Testis (tissue), 3 donors: Measurements from ENCODE around the gene FBLN2. TPM values are rescaled to one million over a fixed set of nuclear protein-coding genes. Genes with fewer than 3 reads are reported as not detected.

ENCODE experiments used
- DNase-seq: peaks from one replicate; pipeline ENCODE4 v3.0.0-alpha.2; 2019
- H3K27ac ChIP-seq, 2 donors: fragments of 200-600 bp; sonication (generic); one replicate each; pipeline ENCODE4 v1.5.1; 2019
- H3K27me3 ChIP-seq: fragments of 200-600 bp; sonication (generic); one replicate; pipeline ENCODE4 v1.5.1; 2019
- H3K36me3 ChIP-seq: fragments of 200-600 bp; sonication (generic); one replicate; pipeline ENCODE4 v1.5.1; 2017; ENCODE audit warnings: low read depth; ENCODE audit errors: missing control alignments
- H3K4me1 ChIP-seq: fragments of 200-600 bp; sonication (generic); one replicate; pipeline ENCODE4 v1.5.1; 2019
- H3K4me3 ChIP-seq, 2 donors: fragments of 200-600 bp; sonication (generic); one replicate each; pipeline ENCODE4 v1.5.1; 2017 to 2019
- H3K9me3 ChIP-seq: fragments of 200-600 bp; sonication (generic); one replicate; pipeline ENCODE4 v1.5.1; 2017
- POLR2A ChIP-seq: fragments of 450-650 bp; IDR thresholded peaks from one replicate; pipeline ENCODE4 v1.6.1; 2017; ENCODE audit warnings: antibody characterized with exemption, mild to moderate bottlenecking, moderate library complexity
- WGBS, 2 donors: methylation state at CpG; one replicate each; pipeline ENCODE4 v1.1.5; 2018; 5-methylcytosine and 5-hydroxymethylcytosine counted together
- intact Hi-C: fragments of 100-400 bp; cut with DNase I; formaldehyde crosslinking; loops from one replicate; pipeline ENCODE4 v1.15.1; 2023; ENCODE audit warnings: low total_unique reads
- polyA plus RNA-seq: library from polyadenylated mRNA; stranded (reverse); fragments of 350-450 nt; fragmentation: Illumina TruSeq; extraction: RNeasy Lipid Tissue Mini Kit (QIAGEN cat#74804); gene quantifications from one replicate; pipeline ENCODE4 v1.2.3, GENCODE V29; 2014; ENCODE audit warnings: low read depth, low replicate concordance; ENCODE audit not compliant: insufficient read depth
- total RNA-seq, 2 donors: library from RNA; depleted of rRNA; stranded (reverse); fragments of >200 nt; gene quantifications; one replicate each; pipeline ENCODE4 v1.2.3, GENCODE V29; 2016
- TF ChIP-seq, protein P1 (sequence below), 3 experiments: fragments of 450-650 bp in 2 of 3; fragments of 200-600 bp in 1 of 3; sonication (generic) in 1 of 3; IDR thresholded peaks; one replicate each; pipeline ENCODE4 v1.5.1; 2016 to 2019; ENCODE audit warnings: antibody characterized with exemption in 3 of 3, mild to moderate bottlenecking in 2 of 3, moderate library complexity in 1 of 3

The FBLN2 gene
- total and polyA plus RNA-seq, 3 donors from 2014 or later: 172 to 334 (median 248) TPM

DNA sequence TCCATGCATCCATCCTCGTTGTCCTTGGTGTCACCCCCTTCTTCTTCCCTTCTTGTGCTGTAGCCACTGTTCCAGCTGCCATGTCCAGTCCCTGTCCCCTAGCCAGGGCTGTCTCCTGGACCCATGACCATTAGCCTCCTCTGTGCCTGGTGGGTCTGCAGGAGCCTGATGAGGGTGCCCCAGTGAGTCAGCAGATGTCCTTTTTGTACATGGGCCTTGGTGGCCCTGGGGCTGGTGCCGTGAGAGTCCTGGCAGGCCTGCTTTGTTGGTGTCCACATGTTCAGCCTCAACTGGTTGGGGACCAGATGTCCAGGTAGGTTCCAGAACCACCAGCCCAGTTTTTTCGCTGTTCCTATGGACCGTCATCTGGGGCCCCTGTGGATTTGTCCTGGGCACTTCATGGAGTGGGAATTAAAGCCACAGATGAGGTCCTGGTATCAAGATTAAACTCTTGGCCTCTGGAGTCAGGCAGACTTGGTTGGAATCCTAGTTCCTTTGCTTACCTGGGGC, 66.1 kb downstream of the FBLN2 start:
- WGBS, 2 donors: 94 to 98% methylated on average over 4 of the region's 4 CpGs
- no peak overlapping the region for H3K27ac ChIP-seq
- no peak for TF ChIP-seq POLR2A
- TF ChIP-seq, protein P1, sequence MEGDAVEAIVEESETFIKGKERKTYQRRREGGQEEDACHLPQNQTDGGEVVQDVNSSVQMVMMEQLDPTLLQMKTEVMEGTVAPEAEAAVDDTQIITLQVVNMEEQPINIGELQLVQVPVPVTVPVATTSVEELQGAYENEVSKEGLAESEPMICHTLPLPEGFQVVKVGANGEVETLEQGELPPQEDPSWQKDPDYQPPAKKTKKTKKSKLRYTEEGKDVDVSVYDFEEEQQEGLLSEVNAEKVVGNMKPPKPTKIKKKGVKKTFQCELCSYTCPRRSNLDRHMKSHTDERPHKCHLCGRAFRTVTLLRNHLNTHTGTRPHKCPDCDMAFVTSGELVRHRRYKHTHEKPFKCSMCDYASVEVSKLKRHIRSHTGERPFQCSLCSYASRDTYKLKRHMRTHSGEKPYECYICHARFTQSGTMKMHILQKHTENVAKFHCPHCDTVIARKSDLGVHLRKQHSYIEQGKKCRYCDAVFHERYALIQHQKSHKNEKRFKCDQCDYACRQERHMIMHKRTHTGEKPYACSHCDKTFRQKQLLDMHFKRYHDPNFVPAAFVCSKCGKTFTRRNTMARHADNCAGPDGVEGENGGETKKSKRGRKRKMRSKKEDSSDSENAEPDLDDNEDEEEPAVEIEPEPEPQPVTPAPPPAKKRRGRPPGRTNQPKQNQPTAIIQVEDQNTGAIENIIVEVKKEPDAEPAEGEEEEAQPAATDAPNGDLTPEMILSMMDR (IDR thresholded peaks at IDR 0.05): no peak
- intact Hi-C loops: no loop called here
- H3K9me3 ChIP-seq: no peaks in the 10 kb centered on the region
- no peaks in the 10 kb centered on the region for H3K36me3 ChIP-seq
- no peak overlapping the region for H3K4me3 ChIP-seq
- DNase-seq: no peak
- peaks cover 8% of the 10 kb centered on the region for H3K4me1 ChIP-seq
- H3K27me3 ChIP-seq: no peaks in the 10 kb centered on the region

DNA sequence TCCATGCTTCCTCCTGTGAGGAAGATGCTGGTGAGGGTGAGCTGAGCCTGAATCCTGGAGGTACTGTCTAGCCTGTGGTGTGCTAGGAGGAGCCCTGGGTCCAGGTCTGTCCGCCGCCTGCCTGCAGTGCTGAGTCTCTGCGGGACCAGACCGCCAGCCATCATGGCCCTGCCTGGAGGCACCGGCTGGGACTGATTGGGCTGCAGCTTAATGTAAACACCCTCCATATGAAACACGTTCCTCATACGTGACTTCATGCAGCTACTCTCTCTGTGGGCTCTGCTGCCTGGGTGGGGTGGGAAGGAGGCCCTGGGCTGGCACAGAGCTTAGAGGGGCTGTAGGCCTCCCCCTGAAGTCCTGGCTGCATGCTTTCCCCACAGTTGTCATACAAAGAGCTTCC, 67.4 kb downstream of the FBLN2 start:
- DNase-seq: no peak
- intact Hi-C loops: no loop called here
- Histone ChIP-seq H3K4me1 (no peaks in the 10 kb centered on the region), H3K27ac (no peak overlapping the region), H3K4me3 (no peak overlapping the region), H3K36me3 (no peaks in the 10 kb centered on the region), H3K27me3 (no peaks in the 10 kb centered on the region), H3K9me3 (no peaks in the 10 kb centered on the region)
- WGBS, 2 donors: 87 to 100% methylated on average over 2 to 7 of the region's 7 CpGs
- no peak for TF ChIP-seq POLR2A
- TF ChIP-seq, protein P1 (IDR thresholded peaks at IDR 0.05): no peak

DNA sequence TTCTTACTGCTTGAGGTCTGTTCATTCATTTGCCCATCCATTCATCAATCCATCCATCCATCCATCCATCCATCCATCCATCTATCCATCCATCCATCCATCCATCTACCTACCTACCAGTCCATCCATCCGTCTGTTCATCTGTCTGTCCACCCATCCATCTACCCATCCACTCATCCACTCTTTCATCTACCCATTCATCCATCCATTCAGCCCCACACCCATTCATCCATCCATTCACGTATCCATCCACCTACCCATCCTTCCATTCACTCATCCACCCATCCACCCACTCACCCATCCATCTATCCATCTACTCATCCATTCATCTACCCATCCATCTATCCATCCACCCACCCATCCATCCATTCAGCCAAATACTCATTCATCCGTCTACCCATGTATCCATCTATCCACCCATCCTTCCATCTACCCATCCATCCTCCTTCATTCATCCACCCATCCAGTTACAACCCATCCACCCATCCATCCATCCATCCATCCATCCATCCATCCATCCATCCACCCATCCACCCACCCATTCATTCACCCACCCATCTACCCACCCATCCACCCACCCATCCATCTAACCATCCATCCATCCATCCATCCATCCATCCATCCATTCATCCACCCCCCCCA, 68.3 kb downstream of the FBLN2 start:
- Histone ChIP-seq H3K36me3 (no peaks in the 10 kb centered on the region), H3K4me3 (no peak overlapping the region), H3K27ac (no peak overlapping the region), H3K4me1 (peaks cover 4% of the 10 kb centered on the region), H3K9me3 (no peaks in the 10 kb centered on the region), H3K27me3 (no peaks in the 10 kb centered on the region)
- 93% methylated on average over 3 of the region's 3 CpGs for WGBS, 2 donors
- no peak for DNase-seq
- TF ChIP-seq POLR2A: no peak
- TF ChIP-seq, protein P1 (IDR thresholded peaks at IDR 0.05): no peak
- intact Hi-C loops: no loop called here

DNA sequence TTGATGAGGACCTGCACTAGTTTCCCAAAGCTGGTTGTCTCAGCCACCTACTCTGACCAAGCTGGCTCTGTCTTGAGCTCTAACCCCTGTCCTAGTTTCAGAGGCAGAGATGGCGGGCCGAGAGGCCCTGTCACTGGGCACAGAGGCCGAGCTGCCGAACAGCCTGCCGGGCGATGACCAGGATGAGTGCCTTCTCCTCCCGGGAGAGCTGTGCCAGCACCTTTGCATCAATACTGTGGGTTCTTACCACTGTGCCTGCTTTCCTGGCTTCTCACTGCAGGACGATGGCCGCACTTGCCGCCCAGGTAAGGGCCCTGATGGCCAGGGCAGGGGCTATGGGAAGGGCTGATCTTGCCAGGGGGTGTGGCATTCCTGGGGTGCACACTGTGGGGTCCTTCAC, 69.1 kb downstream of the FBLN2 start:
- no peak overlapping the region for H3K27ac ChIP-seq
- H3K36me3 ChIP-seq: no peaks in the 10 kb centered on the region
- H3K27me3 ChIP-seq: no peaks in the 10 kb centered on the region
- DNase-seq: no peak
- H3K4me3 ChIP-seq: no peak overlapping the region
- TF ChIP-seq, protein P1 (IDR thresholded peaks at IDR 0.05): no peak
- no peak for TF ChIP-seq POLR2A
- WGBS, 2 donors: 95 to 98% methylated on average over 8 to 10 of the region's 10 CpGs
- H3K4me1 ChIP-seq: peaks cover 11% of the 10 kb centered on the region
- intact Hi-C loops: no loop called here
- no peaks in the 10 kb centered on the region for H3K9me3 ChIP-seq

DNA sequence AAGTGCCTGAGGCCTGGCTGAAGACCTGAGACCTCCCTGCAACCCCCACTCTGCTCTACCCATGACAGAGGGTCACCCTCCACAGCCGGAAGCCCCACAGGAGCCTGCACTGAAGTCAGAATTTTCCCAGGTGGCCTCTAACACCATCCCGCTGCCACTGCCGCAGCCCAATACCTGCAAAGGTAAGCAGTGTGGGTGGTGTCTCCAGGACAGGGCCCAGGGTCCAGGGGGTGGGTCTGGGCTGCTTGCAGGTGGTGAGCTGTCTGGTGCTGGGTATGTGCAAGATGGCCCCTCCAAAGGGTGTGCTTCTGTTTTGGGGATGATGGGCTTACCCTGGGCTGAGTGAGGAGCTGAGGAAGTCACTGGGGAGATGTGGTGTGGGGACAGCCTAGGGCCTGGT, 69.9 kb downstream of the FBLN2 start:
- no peak for DNase-seq
- no peak overlapping the region for H3K27ac ChIP-seq
- TF ChIP-seq, protein P1 (IDR thresholded peaks at IDR 0.05): no peak
- no peak for TF ChIP-seq POLR2A
- H3K4me1 ChIP-seq: peaks cover 16% of the 10 kb centered on the region
- intact Hi-C loops: no loop called here
- no peaks in the 10 kb centered on the region for H3K36me3 ChIP-seq
- no peaks in the 10 kb centered on the region for H3K27me3 ChIP-seq
- 98% methylated on average over 3 of the region's 3 CpGs; no CpG with 5 or more reads in 1 of the 2 donors for WGBS, 2 donors
- H3K4me3 ChIP-seq: no peak overlapping the region
- no peaks in the 10 kb centered on the region for H3K9me3 ChIP-seq
